Endothelial cell of umbilical vein (primary cell): ENCODE data around the gene ZNF423.

ENCODE experiments used
- CTCF ChIP-seq, 2 donors: IDR thresholded peaks; 1 replicate in 1 of 2; 2 replicates in 1 of 2; pipeline ENCODE4 v1.5.1; 2011; ENCODE audit warnings: low read length in 2 of 2, mild to moderate bottlenecking in 2 of 2, moderate library complexity in 2 of 2, control low read depth in 1 of 2, inconsistent platforms in 1 of 2, low read depth in 1 of 2; ENCODE audit not compliant: insufficient read depth in 1 of 2; ENCODE audit errors: extremely low read depth in 1 of 2
- EZH2 ChIP-seq: IDR thresholded peaks from 2 replicates; pipeline ENCODE4 v1.6.1; 2012; ENCODE audit warnings: borderline replicate concordance, low read depth, mild to moderate bottlenecking, moderate library complexity, low read length, inconsistent platforms; ENCODE audit not compliant: severe bottlenecking
- GATA2 ChIP-seq: IDR thresholded peaks from 2 replicates; pipeline ENCODE4 v1.7.0; 2011; ENCODE audit warnings: low read depth, mild to moderate bottlenecking, moderate library complexity, mixed read lengths, low read length; ENCODE audit not compliant: insufficient read length, insufficient read depth
- MAX ChIP-seq: IDR thresholded peaks from 2 replicates; pipeline ENCODE4 v1.6.1; 2011; ENCODE audit not compliant: insufficient read depth, insufficient read length
- MYC ChIP-seq: IDR thresholded peaks from one replicate; pipeline ENCODE4 v1.6.1; 2011; ENCODE audit warnings: mild to moderate bottlenecking, low read depth, low read length
- POLR2A ChIP-seq: IDR thresholded peaks from 2 replicates; pipeline ENCODE4 v1.6.1; 2012; ENCODE audit warnings: low read depth, mild to moderate bottlenecking, control low read depth, low read length
- POLR2AphosphoS5 ChIP-seq: IDR thresholded peaks from 2 replicates; pipeline ENCODE4 v1.6.1; 2012; ENCODE audit warnings: low read depth, mild to moderate bottlenecking, control low read depth, low read length, moderate library complexity; ENCODE audit not compliant: insufficient read depth

GRCh38 chr16:49622421-49623402, 233.2 kb downstream of the ZNF423 start:
- TF ChIP-seq CTCF (IDR thresholded peaks at IDR 0.05; ENCODE audit: extremely low read depth in 1 of 2, insufficient read depth in 1 of 2, low read depth in 1 of 2, low read length in 2 of 2) (no peak), POLR2A (no peak), POLR2AphosphoS5 (no peak), GATA2 (no peak), MAX (no peak), EZH2 (no peak), MYC (no peak)
